Ecto neural progenitor cell (in vitro differentiated cells): ENCODE measurements around the gene B3GNT5.

Experiments
- DNase-seq: peaks from one replicate; pipeline ENCODE4 v3.0.0-alpha.2; 2018; ENCODE audit warnings: low spot score

Gene B3GNT5

DNA sequence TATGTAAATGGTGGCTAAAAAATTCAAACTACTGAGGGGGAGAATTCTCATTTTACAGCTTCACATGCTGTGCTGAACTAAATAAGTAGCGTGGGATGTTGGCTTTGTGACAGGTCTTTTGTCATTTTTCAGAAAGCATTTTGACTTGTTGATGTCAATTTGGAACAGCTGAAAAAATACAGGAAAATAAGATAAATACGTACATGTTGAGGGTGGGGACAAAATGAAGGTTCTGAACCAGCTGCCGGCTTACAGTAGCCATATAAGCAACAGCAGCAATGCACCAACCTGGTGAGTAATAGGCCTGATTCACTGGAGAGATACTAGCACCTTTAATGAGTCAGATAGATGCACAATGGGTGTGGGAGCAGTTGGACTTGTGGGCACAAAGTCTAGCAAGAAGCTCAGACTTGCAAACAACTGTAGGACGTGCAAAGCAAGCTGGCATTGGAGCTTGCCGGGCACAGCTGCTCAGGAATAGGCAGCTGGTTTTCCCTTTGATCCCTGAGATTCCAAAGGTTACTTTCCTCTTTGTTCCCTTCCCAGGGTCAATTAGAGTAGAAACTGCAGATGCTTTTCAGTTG, 12.9 kb downstream of the B3GNT5 start:
- no peak for DNase-seq

GRCh38 chr3:183266454-183266853, 13.4 kb downstream of the B3GNT5 start:
- DNase-seq: no peak

GRCh38 chr3:183267140-183267539, 14.1 kb downstream of the B3GNT5 start:
- no peak for DNase-seq

GRCh38 chr3:183268366-183268765, 15.3 kb downstream of the B3GNT5 start:
- no peak for DNase-seq

DNA sequence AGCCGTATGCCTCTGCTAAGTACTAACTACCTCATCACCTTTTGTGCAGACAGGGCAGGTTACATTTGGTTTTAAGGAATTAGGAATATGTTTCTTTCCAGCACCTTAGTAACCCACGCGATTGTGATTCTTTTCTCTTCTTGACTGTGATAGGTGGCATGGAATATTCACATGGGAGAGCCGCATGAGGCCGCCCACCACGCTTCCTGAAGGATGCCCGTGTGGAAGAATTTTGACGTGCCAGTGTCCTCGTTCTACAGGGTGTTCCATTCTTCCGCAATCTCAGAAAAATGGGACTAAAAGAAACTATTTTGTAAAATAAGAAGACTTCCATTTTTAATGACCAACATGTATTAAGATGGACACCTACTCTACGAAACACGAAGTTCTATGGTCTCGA, 16.3 kb downstream of the B3GNT5 start:
- no peak for DNase-seq

DNA sequence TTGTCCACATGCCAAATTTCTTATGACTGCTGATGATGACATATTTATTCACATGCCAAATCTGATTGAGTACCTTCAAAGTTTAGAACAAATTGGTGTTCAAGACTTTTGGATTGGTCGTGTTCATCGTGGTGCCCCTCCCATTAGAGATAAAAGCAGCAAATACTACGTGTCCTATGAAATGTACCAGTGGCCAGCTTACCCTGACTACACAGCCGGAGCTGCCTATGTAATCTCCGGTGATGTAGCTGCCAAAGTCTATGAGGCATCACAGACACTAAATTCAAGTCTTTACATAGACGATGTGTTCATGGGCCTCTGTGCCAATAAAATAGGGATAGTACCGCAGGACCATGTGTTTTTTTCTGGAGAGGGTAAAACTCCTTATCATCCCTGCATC, 17.3 kb downstream of the B3GNT5 start:
- no peak for DNase-seq

DNA sequence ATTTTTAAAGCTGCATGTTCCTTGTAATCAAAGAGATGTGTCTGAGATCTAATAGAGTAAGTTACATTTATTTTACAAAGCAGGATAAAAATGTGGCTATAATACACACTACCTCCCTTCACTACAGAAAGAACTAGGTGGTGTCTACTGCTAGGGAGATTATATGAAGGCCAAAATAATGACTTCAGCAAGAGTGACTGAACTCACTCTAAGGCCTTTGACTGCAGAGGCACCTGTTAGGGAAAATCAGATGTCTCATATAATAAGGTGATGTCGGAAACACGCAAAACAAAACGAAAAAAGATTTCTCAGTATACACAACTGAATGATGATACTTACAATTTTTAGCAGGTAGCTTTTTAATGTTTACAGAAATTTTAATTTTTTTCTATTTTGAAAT, 19.1 kb downstream of the B3GNT5 start:
- DNase-seq: no peak

- no peak for DNase-seq
Measured at GRCh38 chr3:183272791-183273190, 19.7 kb downstream of the B3GNT5 start.

DNA sequence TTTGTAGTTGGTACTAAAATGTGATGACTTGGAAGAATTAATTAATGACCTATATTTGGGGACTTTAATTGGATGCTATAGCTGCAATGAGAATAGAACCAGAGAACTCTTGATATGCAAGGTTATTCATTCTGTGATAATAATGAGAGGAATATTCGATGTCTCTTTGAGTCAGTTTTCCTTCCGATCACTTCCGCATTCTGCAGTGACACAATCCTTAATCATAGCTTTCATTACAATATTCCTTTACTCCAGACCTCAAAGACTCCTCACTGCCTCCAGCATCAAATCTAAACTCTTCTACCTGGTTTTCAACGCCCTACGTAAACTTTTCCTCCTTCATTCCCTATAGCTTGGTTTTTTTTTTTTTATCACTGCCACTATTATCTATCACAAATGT, 21.6 kb downstream of the B3GNT5 start:
- no peak for DNase-seq

GRCh38 chr3:183275418-183275817, 22.4 kb downstream of the B3GNT5 start:
- no peak for DNase-seq

- DNase-seq: no peak
Measured at GRCh38 chr3:183275937-183276336, 22.9 kb downstream of the B3GNT5 start.

DNA sequence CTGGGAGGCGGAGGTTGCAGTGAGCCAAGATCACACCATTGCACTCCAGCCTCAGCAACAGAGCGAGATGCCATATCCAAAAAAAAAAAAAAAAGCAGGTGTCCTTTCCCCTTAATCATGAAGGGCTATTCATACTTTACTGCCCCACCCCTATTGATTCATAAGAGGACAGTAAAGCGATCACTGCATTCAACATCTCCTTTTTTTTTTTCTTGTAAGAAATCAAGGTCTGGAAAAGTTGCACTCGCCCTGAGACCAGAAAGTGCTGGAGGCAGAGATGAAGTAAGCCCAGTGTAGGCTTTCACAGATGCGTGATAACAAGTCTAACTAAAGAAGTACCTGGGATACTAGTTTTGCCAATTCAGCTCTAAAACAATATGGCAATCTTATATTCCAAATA, 24.2 kb downstream of the B3GNT5 start:
- no peak for DNase-seq

- DNase-seq: no peak
Measured at GRCh38 chr3:183278479-183279088, 25.5 kb downstream of the B3GNT5 start.

GRCh38 chr3:183279371-183279770, 26.3 kb downstream of the B3GNT5 start:
- DNase-seq: no peak

- DNase-seq: no peak
Measured at GRCh38 chr3:183281126-183281797, 28.2 kb downstream of the B3GNT5 start.

DNA sequence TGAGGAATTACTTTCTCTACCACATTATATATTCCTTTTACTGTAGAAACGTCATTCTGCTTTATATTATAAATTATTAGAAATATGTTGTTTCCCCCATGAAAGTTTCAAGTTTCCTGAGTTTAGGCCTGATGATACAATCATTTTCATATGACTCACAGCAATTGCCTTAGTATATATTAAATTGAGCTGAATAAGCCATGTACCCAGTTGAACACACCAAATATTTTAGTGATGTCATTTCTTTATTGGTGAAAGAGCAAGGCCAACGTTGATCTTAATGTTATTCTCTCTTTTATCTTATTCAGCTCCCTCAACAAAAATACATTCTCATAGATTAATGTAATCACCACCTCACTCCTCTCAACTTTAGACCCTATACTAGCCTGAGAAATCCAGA, 30.8 kb downstream of the B3GNT5 start:
- DNase-seq: no peak

DNA sequence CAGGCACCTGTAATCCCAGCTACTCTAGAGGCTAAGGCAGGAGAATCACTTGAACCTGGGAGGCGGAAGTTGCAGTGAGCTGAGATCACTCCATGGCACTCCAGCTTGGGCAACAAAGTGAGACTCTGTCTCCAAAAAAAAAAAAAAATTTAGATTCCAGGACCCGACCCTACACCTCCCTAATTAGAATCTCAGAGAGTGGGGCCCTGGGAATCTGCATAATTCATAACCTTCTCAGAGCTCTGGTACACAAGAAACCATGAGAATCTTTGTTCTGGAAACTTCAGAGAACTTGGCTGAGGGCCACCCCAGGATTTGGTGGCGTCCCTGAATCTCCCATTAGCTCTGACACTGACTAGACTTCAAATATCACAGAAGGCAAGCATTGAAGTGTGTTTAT, 31.5 kb downstream of the B3GNT5 start:
- no peak for DNase-seq

GRCh38 chr3:183285318-183285717, 32.3 kb downstream of the B3GNT5 start:
- DNase-seq: no peak

- DNase-seq: no peak
Measured at GRCh38 chr3:183285828-183286457, 32.9 kb downstream of the B3GNT5 start.

DNA sequence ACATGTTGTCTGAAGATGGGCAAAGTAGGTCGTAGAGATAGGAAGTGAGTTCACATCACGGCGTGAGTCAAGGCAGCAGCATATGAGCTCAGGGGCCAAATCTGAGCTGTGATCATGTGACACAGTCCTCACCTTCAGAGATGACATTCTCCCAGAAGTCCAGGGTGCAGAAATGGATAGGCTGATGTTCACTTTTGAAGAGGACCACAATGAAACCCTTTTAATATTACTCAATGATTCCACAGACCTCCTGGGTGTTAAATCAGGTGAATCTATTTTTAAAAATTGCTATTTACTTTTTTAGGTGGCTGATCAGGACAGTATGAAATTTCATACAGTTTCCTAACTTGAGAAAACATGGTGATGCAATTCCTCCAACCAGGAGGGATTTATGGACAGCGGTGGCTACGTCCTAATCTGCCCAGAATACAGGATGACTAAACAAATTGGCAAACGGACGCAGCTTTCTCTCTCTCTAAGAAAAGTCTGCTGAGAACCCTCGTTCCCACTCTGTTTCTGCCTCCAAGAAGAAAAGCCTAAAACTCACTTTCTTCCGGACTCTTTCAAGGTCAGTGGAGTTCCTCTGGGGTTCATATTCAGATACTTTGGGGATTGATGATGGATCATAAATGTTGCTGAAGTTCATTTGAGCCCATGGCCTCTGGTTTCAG, 34.4 kb downstream of the B3GNT5 start:
- no peak for DNase-seq

- no peak for DNase-seq
Measured at GRCh38 chr3:183288117-183288516, 35.1 kb downstream of the B3GNT5 start.

GRCh38 chr3:183290216-183290615, 37.2 kb downstream of the B3GNT5 start:
- no peak for DNase-seq
